Aorta (tissue), 5 donors: Measurements from ENCODE around the gene RBPMS2. TPM values are rescaled to one million over a fixed set of nuclear protein-coding genes. Genes with fewer than 3 reads are reported as not detected.

Experiments used
- ATAC-seq: fragments of 200-7000 bp; cut with Tn5 transposase; one replicate; pipeline ENCODE4 v1.9.1; 2022; ENCODE audit warnings: moderate library complexity; ENCODE audit not compliant: low FRiP score
- DNase-seq, 2 donors: peaks; one replicate each; pipeline ENCODE4 v3.0.0-alpha.2; 2020
- H3K27ac ChIP-seq, 2 donors: one replicate each; pipeline ENCODE4 v1.5.1; 2013; ENCODE audit warnings: low read length in 2 of 2, mild to moderate bottlenecking in 2 of 2, moderate library complexity in 2 of 2, control low read depth in 1 of 2, inconsistent platforms in 1 of 2, low read depth in 1 of 2
- H3K27me3 ChIP-seq, 2 donors: one replicate each; pipeline ENCODE4 v1.6.1; 2013; ENCODE audit warnings: control low read depth in 1 of 2, low read length in 1 of 2, mild to moderate bottlenecking in 1 of 2, moderate library complexity in 1 of 2; ENCODE audit not compliant: insufficient read depth in 2 of 2, control insufficient read depth in 1 of 2
- H3K36me3 ChIP-seq, 2 donors: one replicate each; pipeline ENCODE4 v1.6.1; 2013; ENCODE audit warnings: control low read depth in 1 of 2, low read length in 1 of 2, mild to moderate bottlenecking in 1 of 2; ENCODE audit not compliant: insufficient read depth in 2 of 2, control insufficient read depth in 1 of 2
- H3K4me1 ChIP-seq, 2 donors: one replicate each; pipeline ENCODE4 v1.6.1; 2013; ENCODE audit warnings: low read length in 2 of 2, control low read depth in 1 of 2, mild to moderate bottlenecking in 1 of 2, moderate library complexity in 1 of 2; ENCODE audit not compliant: insufficient read depth in 2 of 2, control insufficient read depth in 1 of 2
- H3K4me3 ChIP-seq, 2 donors: one replicate each; pipeline ENCODE4 v1.5.1; 2013; ENCODE audit warnings: low read length in 2 of 2, control low read depth in 1 of 2, mild to moderate bottlenecking in 1 of 2
- H3K9me3 ChIP-seq: one replicate; pipeline ENCODE4 v1.6.1; 2013; ENCODE audit warnings: mild to moderate bottlenecking, low read length; ENCODE audit not compliant: control insufficient read depth
- WGBS, 2 donors: extraction: QIAGEN DNeasy Blood & Tissue Kit; methylation state at CpG; one replicate each; pipeline ENCODE4 v1.1.7; 2013; 5-methylcytosine and 5-hydroxymethylcytosine counted together
- intact Hi-C, 2 donors: fragments of 100-400 bp; cut with DNase I; formaldehyde crosslinking; loops; one replicate each; pipeline versions ENCODE4 v1.14.2 to v1.15.0; 2022
- polyA plus RNA-seq, 2 donors: library from polyadenylated mRNA; stranded (reverse); fragments of 200-250 nt; gene quantifications; one replicate each; pipeline ENCODE4 v1.2.3, GENCODE V29; 2013
- total RNA-seq, 2 donors: library from RNA; stranded (reverse); fragmentation: NEBNext Ultra II Directional; extraction: Animal tissue kit (Norgen Biotek cat#: 25700); gene quantifications; one replicate each; pipeline ENCODE4 v1.2.1, GENCODE V29; 2021
- donor health status: healthy with polysubstance abuse.
- donor health status: Bipolar disorder and iron deficiency.
- donor health status: DM: no; HTN: no; CAD: no.
- donor health status: DM: no; HTN: no; CAD: no.
- donor health status: DM: yes; HTN: yes; CAD: no.

The RBPMS2 gene
- total and polyA plus RNA-seq, 4 donors, result 0.51 to 9.9 (median 4.0) TPM

DNA sequence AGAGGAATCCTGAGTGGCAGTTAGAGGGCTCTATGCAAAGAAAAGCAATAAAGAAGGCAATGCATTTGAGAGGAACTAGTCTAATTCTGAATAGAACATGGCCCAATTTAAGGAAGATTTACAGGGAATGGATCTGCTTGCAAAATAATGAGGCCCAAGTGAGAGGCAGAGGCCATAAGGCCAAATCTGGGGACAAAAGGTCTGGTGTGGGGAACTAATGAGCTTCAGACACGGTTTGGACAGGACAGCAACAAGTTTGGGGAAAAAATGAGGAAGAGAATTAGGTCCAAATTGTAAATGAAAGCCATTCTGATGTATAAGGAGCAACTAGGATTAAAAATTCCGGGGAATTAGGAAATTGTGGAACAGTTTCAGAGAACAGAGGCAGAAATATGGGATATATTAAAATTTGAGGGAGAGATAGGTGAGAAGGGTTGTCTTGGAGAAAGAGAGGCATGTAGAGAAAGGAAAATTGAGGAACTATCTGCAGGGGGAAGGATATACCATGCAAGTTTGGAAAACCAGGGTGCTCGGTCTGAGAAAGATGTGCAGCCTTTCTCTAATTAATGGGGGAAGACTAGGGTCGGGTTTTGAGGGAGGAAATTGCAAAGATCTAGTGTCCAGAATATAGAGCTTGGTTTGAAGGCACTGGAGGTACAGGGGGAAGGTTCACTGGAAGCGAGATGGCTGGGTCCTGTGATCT is 73.8 kb downstream of the RBPMS2 start:
- intact Hi-C loops, result no loop called here
- peak in 1 of 2 donors; percentile 6 for DNase-seq
- Histone ChIP-seq H3K36me3 (no peaks in the 10 kb centered on the region), H3K27ac (peak overlapping the region; percentile 3 to 12), H3K4me3 (peak overlapping the region; percentile 30 to 72), H3K27me3 (no peaks in the 10 kb centered on the region), H3K4me1 (peaks cover 7 to 14% of the 10 kb centered on the region in 2 donors), H3K9me3 (no peaks in the 10 kb centered on the region)
- 9 to 13% methylated on average over 5 of the region's 5 CpGs for whole genome bisulfite sequencing, 2 donors
- ATAC-seq, result no peak

DNA sequence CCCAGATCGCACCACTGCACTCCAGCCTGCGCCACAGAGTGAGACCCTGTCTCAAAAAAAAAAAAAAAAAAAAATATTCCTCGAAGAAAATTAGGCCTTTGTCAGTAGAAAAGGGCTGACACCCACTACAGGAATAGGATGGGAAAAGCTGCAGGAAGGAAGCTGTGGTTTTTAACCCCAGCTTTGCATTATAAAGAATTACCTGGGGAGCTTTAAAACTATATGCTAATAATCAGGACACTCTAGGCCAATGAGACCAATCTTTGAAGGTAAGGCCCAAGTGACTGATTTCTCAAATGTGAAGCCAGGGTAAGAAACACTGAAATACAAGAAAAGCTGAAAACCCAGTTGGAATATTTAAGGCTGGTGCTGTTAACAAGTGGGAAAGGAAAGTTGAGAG is 74.3 kb downstream of the RBPMS2 start:
- Histone ChIP-seq H3K9me3 (no peaks in the 10 kb centered on the region), H3K27me3 (no peaks in the 10 kb centered on the region), H3K4me1 (peaks cover 7 to 14% of the 10 kb centered on the region in 2 donors), H3K4me3 (no peak overlapping the region), H3K36me3 (no peaks in the 10 kb centered on the region), H3K27ac (no peak overlapping the region)
- DNase-seq (no peak), ATAC-seq (no peak)
- 27 to 29% methylated on average over 3 of the region's 3 CpGs for WGBS, 2 donors
- intact Hi-C loops, result no loop called here

DNA sequence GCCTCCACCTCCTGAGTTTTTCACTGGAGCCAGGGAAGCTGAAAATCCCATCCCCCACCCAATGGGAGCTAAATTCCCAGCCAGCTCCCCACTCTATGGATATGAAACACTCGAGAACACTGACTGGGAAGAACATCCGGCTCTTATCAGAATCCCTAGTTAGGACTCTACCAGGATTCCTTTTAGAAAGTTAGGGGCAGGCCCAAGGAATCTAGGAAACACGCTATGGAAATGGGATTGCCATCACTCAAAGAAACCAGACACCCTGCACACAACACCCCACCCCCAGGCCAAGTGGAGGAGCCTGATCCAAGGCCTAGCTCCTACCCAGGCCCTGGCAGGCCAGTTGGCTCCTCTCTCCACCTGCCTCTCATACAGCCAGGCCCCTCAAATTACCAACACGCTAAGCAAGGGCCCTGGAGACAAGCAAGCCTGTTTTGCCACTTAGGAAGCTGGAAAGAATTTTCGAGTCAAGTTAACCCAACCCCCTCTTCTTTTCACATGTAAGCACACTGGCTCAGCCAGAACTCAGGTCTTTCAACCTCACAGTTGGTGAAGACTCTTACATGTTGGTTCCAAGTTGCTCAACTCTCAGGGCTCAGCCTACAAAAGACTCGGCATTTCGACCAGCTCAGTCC is 75.5 kb downstream of the RBPMS2 start:
- intact Hi-C loops, result no loop called here
- Histone ChIP-seq H3K27ac (peak overlapping the region; percentile 80 to 85), H3K27me3 (no peaks in the 10 kb centered on the region), H3K4me1 (peaks cover 7 to 14% of the 10 kb centered on the region in 2 donors), H3K9me3 (no peaks in the 10 kb centered on the region), H3K36me3 (no peaks in the 10 kb centered on the region), H3K4me3 (no peak overlapping the region)
- 4 to 5% methylated on average over 7 of the region's 7 CpGs for WGBS, 2 donors
- ATAC-seq (peak; percentile 28), DNase-seq (peak; percentile 55 to 75)

DNA sequence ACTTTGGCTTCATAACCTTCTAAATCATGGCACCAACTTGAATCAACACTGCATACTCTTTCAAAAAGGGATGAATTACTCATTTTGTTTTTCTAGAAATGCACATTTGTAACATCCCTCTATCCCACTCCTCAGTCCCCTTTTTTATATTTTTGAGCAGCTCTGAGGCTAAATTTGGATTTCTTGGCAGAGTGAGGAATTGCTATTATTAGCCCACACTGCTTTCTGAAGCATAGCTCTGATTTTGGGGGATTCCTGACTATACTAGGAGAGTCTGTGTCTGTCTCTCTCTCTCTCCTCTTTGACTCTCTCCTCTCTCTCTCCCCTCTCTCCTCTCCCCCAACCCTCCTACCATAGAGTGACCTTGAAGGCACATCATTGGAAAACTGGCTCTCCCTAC is 76.6 kb downstream of the RBPMS2 start:
- H3K4me1 ChIP-seq, result peaks cover 7 to 14% of the 10 kb centered on the region in 2 donors
- no peak overlapping the region for H3K4me3 ChIP-seq
- DNase-seq (no peak), ATAC-seq (no peak)
- peak overlapping the region; percentile 26 to 80 for H3K27ac ChIP-seq
- no peaks in the 10 kb centered on the region for H3K36me3 ChIP-seq
- intact Hi-C loops, result no loop called here
- no peaks in the 10 kb centered on the region for H3K27me3 ChIP-seq
- H3K9me3 ChIP-seq, result no peaks in the 10 kb centered on the region

DNA sequence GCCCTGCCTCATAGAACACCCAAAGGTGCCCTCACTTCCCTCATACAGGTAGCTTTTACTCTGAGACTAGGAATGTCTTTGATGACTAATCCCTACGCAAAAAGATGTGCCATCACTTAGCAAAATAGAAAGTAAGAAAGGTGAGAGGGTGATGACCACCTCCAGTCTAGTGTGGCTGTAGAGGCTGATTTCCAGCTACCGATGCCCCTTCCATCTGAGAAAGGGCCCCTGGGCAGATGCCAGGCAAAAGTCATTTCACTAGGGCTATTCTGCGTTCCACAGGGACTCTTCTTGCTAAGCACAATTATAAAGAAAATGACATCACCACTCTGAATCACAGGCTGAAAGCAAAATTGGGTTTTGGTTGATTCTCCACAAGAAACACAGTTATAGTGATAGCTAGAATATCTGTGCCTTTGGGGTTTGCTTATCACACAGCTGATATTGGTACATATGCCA is 77.4 kb downstream of the RBPMS2 start:
- Histone ChIP-seq H3K9me3 (no peaks in the 10 kb centered on the region), H3K4me3 (no peak overlapping the region), H3K4me1 (peaks cover 8 to 14% of the 10 kb centered on the region in 2 donors), H3K36me3 (no peaks in the 10 kb centered on the region), H3K27ac (peak overlapping the region; percentile 28 to 58), H3K27me3 (no peaks in the 10 kb centered on the region)
- DNase-seq, result peak; percentile 46 to 76
- no peak for ATAC-seq
- 20 to 28% methylated on average over 3 of the region's 3 CpGs for WGBS, 2 donors
- intact Hi-C loops, result no loop called here

DNA sequence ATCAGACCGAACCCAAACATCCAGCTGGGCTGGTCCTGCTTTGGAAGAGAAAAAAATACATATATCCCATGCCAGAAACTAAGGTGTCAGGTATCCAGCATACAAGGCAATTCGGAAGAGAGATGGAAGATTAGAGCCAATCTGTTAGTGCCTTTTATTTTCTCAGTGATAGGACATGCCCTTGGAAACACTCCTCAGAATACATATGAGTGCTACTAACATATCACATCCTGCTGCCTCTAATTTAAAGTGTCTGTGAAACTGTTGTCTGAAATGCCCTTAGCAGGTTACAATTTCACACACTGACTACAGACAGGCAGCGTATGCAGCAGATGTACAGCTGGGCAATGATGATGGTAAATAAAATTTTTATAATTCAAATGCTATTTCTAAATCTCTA is 78.9 kb downstream of the RBPMS2 start:
- no peak overlapping the region for H3K4me3 ChIP-seq
- WGBS, 2 donors, result 50 to 66% methylated on average over 3 of the region's 3 CpGs
- H3K36me3 ChIP-seq, result no peaks in the 10 kb centered on the region
- peaks cover 9 to 14% of the 10 kb centered on the region in 2 donors for H3K4me1 ChIP-seq
- no peak overlapping the region for H3K27ac ChIP-seq
- H3K27me3 ChIP-seq, result no peaks in the 10 kb centered on the region
- intact Hi-C loops, result no loop called here
- ATAC-seq, result no peak
- H3K9me3 ChIP-seq, result no peaks in the 10 kb centered on the region
- no peak for DNase-seq

DNA sequence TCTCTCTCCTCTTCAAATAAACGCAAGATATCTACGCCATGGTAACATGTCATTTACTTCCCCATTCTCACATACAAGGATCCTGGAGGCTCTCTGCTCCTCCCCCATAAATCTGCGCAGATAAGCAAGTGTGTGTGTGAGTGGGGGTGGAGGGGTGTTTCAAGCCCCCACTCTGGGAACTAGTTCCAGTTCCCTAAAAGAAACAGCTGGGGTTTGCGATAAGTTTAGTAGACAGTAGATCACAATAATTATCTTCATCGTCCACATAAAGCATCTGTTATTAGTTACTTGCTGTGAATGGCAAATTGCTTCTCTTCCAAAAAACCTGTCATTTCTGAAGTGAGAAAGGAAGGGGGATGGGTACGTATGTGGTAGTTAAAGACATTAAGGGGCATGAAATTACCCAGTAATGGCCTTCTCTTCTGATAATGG is 79.8 kb downstream of the RBPMS2 start:
- Histone ChIP-seq H3K27ac (no peak overlapping the region), H3K4me3 (no peak overlapping the region), H3K4me1 (peaks cover 9 to 14% of the 10 kb centered on the region in 2 donors), H3K27me3 (no peaks in the 10 kb centered on the region), H3K9me3 (no peaks in the 10 kb centered on the region), H3K36me3 (no peaks in the 10 kb centered on the region)
- DNase-seq (peak in 1 of 2 donors; percentile 68), ATAC-seq (no peak)
- intact Hi-C loops, result no loop called here
- WGBS, 2 donors, result 53 to 56% methylated on average over 6 of the region's 6 CpGs

DNA sequence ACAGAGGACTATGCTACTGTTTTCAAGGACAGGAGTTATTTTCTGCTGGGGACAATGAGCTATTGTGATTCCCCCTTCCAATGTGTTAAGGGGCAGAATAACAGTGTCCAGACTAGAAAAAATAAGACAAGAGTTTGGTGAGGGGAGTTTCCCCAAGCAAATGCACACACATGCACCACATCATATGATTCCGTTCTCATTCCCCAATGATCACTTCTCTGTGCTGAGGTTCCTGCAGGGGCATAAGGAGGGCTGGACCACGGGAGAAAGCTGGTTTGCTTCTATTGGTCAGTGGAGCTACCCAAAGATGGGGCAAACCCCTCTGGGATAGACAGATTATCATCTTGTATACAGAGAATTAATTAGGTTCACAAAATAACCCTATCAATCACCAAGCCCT is 80.6 kb downstream of the RBPMS2 start:
- DNase-seq (peak in 1 of 2 donors; percentile 11), ATAC-seq (no peak)
- H3K36me3 ChIP-seq, result peaks cover 0 to 3% of the 10 kb centered on the region in 2 donors
- H3K4me3 ChIP-seq, result no peak overlapping the region
- peak overlapping the region in 1 of 2 donors; percentile 26 for H3K27ac ChIP-seq
- peaks cover 5 to 14% of the 10 kb centered on the region in 2 donors for H3K4me1 ChIP-seq
- H3K9me3 ChIP-seq, result no peaks in the 10 kb centered on the region
- no peaks in the 10 kb centered on the region for H3K27me3 ChIP-seq
- 72 to 78% methylated on average over 2 of the region's 2 CpGs for WGBS, 2 donors
- intact Hi-C loops, result no loop called here

DNA sequence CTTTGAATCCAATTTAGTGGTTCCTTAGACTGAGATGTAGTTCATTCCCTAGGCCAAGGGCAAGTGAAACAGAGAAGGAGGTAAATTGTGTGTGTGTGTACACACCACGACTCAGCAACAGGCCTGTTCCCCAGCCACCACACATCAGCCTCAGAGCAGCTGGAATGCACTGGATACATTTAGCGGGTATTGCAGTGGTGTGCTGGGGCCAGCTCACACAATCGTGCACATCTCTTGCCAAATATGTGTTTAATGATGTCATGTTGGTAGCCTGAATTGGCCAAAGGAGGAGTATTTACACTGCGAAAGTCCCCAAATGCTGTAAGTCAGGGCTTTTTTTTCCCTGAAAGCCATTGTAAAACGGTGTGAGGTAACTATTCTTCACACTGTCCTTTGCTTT is 82.3 kb downstream of the RBPMS2 start:
- intact Hi-C loops, result no loop called here
- Histone ChIP-seq H3K4me3 (no peak overlapping the region), H3K36me3 (peaks cover 5 to 6% of the 10 kb centered on the region in 2 donors), H3K9me3 (no peaks in the 10 kb centered on the region), H3K4me1 (peaks cover 5 to 7% of the 10 kb centered on the region in 2 donors), H3K27ac (peak overlapping the region in 1 of 2 donors; percentile 5), H3K27me3 (no peaks in the 10 kb centered on the region)
- DNase-seq, result peak; percentile 76 to 83
- WGBS, 2 donors, result 2 to 3% methylated on average over 5 of the region's 5 CpGs
- peak; percentile 79 for ATAC-seq
